ENCODE measurements around the gene MINDY2. TPM values are rescaled to one million over a fixed set of nuclear protein-coding genes. Genes with fewer than 3 reads are reported as not detected.

Gene MINDY2
- total RNA-seq, 1 experiment from 2014 or later: 29.9 TPM

- Mint-ChIP-seq H3K4me3 (no peak overlapping the region), H3K4me1 (no peaks in the 10 kb centered on the region), H3K27ac (no peak overlapping the region), H3K9me3 (no peaks in the 10 kb centered on the region), H3K36me3 (peaks cover 11% of the 10 kb centered on the region), H3K27me3 (ENCODE audit: low read depth) (no peaks in the 10 kb centered on the region)
- DNase-seq (ENCODE audit: low spot score) (no peak), ATAC-seq (no peak)
- TF ChIP-seq ZNF671 (CRISPR knock-in tag; IDR thresholded peaks at IDR 0.05) (no peak), PRDM15 (CRISPR knock-in tag; IDR thresholded peaks at IDR 0.05) (no peak), JAZF1 (CRISPR knock-in tag; IDR thresholded peaks at IDR 0.05) (no peak)
- TF ChIP-seq, protein P1, sequence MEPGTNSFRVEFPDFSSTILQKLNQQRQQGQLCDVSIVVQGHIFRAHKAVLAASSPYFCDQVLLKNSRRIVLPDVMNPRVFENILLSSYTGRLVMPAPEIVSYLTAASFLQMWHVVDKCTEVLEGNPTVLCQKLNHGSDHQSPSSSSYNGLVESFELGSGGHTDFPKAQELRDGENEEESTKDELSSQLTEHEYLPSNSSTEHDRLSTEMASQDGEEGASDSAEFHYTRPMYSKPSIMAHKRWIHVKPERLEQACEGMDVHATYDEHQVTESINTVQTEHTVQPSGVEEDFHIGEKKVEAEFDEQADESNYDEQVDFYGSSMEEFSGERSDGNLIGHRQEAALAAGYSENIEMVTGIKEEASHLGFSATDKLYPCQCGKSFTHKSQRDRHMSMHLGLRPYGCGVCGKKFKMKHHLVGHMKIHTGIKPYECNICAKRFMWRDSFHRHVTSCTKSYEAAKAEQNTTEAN (CRISPR knock-in tag; IDR thresholded peaks at IDR 0.05): no peak
- TF ChIP-seq, protein P2, sequence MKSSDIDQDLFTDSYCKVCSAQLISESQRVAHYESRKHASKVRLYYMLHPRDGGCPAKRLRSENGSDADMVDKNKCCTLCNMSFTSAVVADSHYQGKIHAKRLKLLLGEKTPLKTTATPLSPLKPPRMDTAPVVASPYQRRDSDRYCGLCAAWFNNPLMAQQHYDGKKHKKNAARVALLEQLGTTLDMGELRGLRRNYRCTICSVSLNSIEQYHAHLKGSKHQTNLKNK (CRISPR knock-in tag; IDR thresholded peaks at IDR 0.05): no peak
- ChIA-PET CTCF (interaction anchor here (1.2 to 1.7 kb wide), 2 partner anchors 34 to 102 kb away, joined by 3 read pairs; partner anchors contain the start of gene MINDY2), POLR2A (no interaction called here)
Observed at GRCh38 chr15:58873267-58873666, 102.2 kb downstream of the MINDY2 start.

- no peak overlapping the region for H3K27ac Mint-ChIP-seq
- ATAC-seq: no peak; the same call in 1 of the 2 replicates
Observed at GRCh38 chr15:58875343-58875742, 104.2 kb downstream of the MINDY2 start.

More at GRCh38 chr15:58875343-58875742, 104.2 kb downstream of the MINDY2 start:
- H3K36me3 Mint-ChIP-seq: peaks cover 31% of the 10 kb centered on the region
- ChIA-PET CTCF (interaction anchor here (0.6 to 1.2 kb wide), 4 partner anchors 9 to 1132 kb away, joined by 3 to 4 read pairs (median 3); no protein-coding TSS in a partner anchor), POLR2A (no interaction called here)
- H3K9me3 Mint-ChIP-seq: no peaks in the 10 kb centered on the region
- H3K4me1 Mint-ChIP-seq: no peaks in the 10 kb centered on the region
- H3K27me3 Mint-ChIP-seq (ENCODE audit: low read depth): no peaks in the 10 kb centered on the region
- DNase-seq (ENCODE audit: low spot score): no peak
- H3K4me3 Mint-ChIP-seq: no peak overlapping the region
- TF ChIP-seq, protein P3, sequence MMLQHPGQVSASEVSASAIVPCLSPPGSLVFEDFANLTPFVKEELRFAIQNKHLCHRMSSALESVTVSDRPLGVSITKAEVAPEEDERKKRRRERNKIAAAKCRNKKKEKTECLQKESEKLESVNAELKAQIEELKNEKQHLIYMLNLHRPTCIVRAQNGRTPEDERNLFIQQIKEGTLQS (CRISPR knock-in tag; conservative IDR thresholded peaks at IDR 0.05): no peak
- no peak for TF ChIP-seq NFATC4 (CRISPR knock-in tag; IDR thresholded peaks at IDR 0.05)
- no peak for TF ChIP-seq PRDM15 (CRISPR knock-in tag; IDR thresholded peaks at IDR 0.05)

Measured in WTC11 (cell line).